Left ventricle myocardium inferior (tissue), 1 donor: ENCODE measurements around the gene EIPR1. TPM values are rescaled to one million over a fixed set of nuclear protein-coding genes. Genes with fewer than 3 reads are reported as not detected.

Experiments used
- DNase-seq: peaks from one replicate; pipeline ENCODE4 v3.0.0-alpha.2; 2020
- H3K27ac ChIP-seq: fragments of 200-600 bp; replicated peaks from 2 replicates; pipeline ENCODE4 v1.8.0; 2021
- H3K27me3 ChIP-seq: fragments of 200-600 bp; 2 replicates; pipeline ENCODE4 v1.8.0; 2021; ENCODE audit warnings: low read depth
- H3K36me3 ChIP-seq: fragments of 200-600 bp; 2 replicates; pipeline ENCODE4 v1.8.0; 2021
- H3K4me1 ChIP-seq: fragments of 200-600 bp; 2 replicates; pipeline ENCODE4 v1.8.0; 2021
- H3K4me3 ChIP-seq: fragments of 200-600 bp; 2 replicates; pipeline ENCODE4 v1.8.0; 2021; ENCODE audit warnings: mild to moderate bottlenecking, moderate library complexity
- H3K9me3 ChIP-seq: fragments of 200-600 bp; replicated peaks from 2 replicates; pipeline ENCODE4 v1.8.0; 2021
- intact Hi-C: fragments of 100-400 bp; cut with micrococcal nuclease; formaldehyde crosslinking; loops from one replicate; pipeline ENCODE4 v1.11.0; 2022
- total RNA-seq: library from RNA; stranded (reverse); fragmentation: NEBNext Ultra II Directional; extraction: Animal tissue kit (Norgen Biotek cat#: 25700); gene quantifications from one replicate; pipeline ENCODE4 v1.2.1, GENCODE V29; 2021
- TF ChIP-seq, protein P1 (sequence below): fragments of 200-600 bp; IDR thresholded peaks from 2 replicates; pipeline ENCODE4 v1.8.0; 2021; ENCODE audit warnings: antibody characterized with exemption, mild to moderate bottlenecking, borderline replicate concordance
- donor health status: DM: no; HTN: yes; CAD: no; lungs with severe emphysema.

EIPR1 gene
- total RNA-seq, 1 donor from 2014 or later: 12.2 TPM

DNA sequence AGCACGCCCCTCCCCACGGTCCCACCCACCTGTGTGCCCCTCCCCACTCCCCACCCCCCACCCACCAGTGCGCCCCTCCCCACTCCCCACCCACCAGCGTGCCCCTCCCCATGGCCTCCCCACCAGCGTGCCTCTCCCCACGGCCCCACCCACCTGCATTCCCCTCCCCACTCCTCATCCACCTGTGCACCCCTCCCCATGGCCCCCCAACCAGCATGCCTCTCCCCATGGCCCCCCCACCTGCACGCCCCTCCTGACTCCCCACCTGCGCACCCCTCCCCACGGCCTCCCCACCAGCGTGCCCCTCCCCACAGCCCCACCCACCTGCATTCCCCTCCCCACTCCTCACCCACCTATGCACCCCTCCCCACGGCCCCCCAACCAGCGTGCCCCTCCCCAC lies 190.2 kb downstream of the EIPR1 start:
- Histone ChIP-seq H3K27ac (no peak overlapping the region), H3K4me1 (no peaks in the 10 kb centered on the region), H3K4me3 (no peak overlapping the region), H3K9me3 (no peaks in the 10 kb centered on the region), H3K27me3 (no peaks in the 10 kb centered on the region), H3K36me3 (peaks cover 25% of the 10 kb centered on the region)
- no peak for DNase-seq
- intact Hi-C loops: no loop called here
- TF ChIP-seq, protein P1, sequence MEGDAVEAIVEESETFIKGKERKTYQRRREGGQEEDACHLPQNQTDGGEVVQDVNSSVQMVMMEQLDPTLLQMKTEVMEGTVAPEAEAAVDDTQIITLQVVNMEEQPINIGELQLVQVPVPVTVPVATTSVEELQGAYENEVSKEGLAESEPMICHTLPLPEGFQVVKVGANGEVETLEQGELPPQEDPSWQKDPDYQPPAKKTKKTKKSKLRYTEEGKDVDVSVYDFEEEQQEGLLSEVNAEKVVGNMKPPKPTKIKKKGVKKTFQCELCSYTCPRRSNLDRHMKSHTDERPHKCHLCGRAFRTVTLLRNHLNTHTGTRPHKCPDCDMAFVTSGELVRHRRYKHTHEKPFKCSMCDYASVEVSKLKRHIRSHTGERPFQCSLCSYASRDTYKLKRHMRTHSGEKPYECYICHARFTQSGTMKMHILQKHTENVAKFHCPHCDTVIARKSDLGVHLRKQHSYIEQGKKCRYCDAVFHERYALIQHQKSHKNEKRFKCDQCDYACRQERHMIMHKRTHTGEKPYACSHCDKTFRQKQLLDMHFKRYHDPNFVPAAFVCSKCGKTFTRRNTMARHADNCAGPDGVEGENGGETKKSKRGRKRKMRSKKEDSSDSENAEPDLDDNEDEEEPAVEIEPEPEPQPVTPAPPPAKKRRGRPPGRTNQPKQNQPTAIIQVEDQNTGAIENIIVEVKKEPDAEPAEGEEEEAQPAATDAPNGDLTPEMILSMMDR: no peak

DNA sequence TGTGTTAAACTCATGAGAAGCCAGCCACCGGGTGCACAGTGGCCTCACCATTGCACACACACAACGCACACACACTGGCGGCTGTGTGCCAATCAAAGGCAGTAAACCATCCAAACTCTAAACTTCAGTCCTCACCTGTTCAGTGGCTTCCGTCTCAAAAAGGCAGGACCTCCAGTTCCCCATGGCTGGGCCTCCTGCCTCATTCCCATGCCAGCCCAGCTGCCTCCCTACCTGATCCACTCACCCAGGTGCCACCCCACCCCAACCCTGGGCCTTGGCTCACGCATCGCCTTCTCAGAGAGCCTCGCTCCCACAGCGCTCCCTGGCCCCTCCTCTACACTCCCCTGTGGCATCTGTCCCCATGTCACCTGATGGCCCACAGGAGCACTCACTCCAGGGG lies 190.9 kb downstream of the EIPR1 start:
- TF ChIP-seq, protein P1: no peak
- no peaks in the 10 kb centered on the region for H3K9me3 ChIP-seq
- DNase-seq: no peak
- H3K36me3 ChIP-seq: peaks cover 18% of the 10 kb centered on the region
- no peaks in the 10 kb centered on the region for H3K4me1 ChIP-seq
- no peaks in the 10 kb centered on the region for H3K27me3 ChIP-seq
- H3K27ac ChIP-seq: no peak overlapping the region
- intact Hi-C loops: no loop called here
- H3K4me3 ChIP-seq: no peak overlapping the region

DNA sequence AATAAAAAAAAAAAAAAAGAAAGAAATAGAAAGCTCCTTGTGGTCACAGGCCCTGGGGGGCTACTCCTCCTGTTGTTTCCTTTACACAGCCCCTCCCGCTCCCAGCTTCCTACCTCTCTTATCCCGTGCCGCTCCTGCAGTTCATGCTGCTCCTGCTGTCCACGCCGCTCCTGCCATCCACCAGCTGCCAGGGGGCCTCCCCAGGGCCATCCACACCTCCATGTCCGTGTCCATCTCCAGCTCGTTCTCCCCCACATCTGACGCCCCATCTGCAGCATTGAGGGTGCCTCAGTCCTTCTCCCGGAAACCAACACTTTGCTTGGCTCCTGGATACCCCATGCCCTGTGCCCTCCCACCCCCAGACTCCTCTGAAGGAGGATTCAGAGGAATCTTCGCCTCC lies 191.7 kb downstream of the EIPR1 start:
- intact Hi-C loops: no loop called here
- Histone ChIP-seq H3K4me1 (no peaks in the 10 kb centered on the region), H3K27me3 (no peaks in the 10 kb centered on the region), H3K27ac (no peak overlapping the region), H3K4me3 (no peak overlapping the region), H3K36me3 (peaks cover 11% of the 10 kb centered on the region), H3K9me3 (no peaks in the 10 kb centered on the region)
- TF ChIP-seq, protein P1: no peak
- no peak for DNase-seq

DNA sequence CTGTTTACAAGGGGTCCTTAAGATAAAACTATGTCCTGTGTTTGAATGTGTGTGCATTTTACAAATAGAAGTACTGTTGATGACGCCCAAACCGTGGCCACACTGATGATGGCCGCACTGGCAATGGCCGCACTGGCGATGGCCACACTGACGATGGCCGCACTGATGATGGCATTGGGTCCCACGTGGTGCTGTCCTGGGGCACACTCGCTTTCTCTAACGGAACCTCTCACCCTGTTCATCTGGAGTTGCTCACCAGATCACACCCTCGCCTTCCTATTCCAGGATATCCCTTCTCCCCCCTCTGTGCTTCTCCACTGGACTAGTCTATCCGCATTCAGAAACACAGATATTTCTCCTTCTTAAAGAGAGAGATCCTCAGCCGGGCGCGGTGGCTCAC lies 192.4 kb downstream of the EIPR1 start:
- H3K36me3 ChIP-seq: peaks cover 11% of the 10 kb centered on the region
- intact Hi-C loops: no loop called here
- no peak for DNase-seq
- no peaks in the 10 kb centered on the region for H3K27me3 ChIP-seq
- no peak overlapping the region for H3K27ac ChIP-seq
- no peaks in the 10 kb centered on the region for H3K4me1 ChIP-seq
- no peak overlapping the region for H3K4me3 ChIP-seq
- no peaks in the 10 kb centered on the region for H3K9me3 ChIP-seq
- TF ChIP-seq, protein P1: no peak

DNA sequence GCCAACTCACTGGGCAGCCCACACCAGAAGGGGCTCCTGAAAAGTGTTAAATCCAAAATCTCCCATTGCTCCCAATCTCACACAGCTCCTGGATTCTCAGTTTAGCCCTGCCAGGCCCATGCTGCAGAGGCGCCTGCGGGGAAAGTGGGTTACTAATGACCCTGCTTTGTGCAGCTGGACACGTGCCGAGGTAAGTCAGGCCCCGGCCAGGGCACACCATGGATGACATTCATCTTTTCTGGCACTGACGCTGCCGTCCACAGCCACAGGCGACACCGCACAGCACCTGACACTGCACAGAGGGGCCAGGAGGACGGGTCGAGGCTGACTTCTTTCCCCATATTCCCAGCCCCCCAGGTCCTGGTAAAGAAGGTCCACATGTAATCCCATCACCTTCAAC lies 193.5 kb downstream of the EIPR1 start:
- Histone ChIP-seq H3K4me1 (no peaks in the 10 kb centered on the region), H3K27ac (no peak overlapping the region), H3K9me3 (no peaks in the 10 kb centered on the region), H3K4me3 (no peak overlapping the region), H3K36me3 (peaks cover 8% of the 10 kb centered on the region), H3K27me3 (no peaks in the 10 kb centered on the region)
- intact Hi-C loops: no loop called here
- no peak for DNase-seq
- TF ChIP-seq, protein P1: no peak

DNA sequence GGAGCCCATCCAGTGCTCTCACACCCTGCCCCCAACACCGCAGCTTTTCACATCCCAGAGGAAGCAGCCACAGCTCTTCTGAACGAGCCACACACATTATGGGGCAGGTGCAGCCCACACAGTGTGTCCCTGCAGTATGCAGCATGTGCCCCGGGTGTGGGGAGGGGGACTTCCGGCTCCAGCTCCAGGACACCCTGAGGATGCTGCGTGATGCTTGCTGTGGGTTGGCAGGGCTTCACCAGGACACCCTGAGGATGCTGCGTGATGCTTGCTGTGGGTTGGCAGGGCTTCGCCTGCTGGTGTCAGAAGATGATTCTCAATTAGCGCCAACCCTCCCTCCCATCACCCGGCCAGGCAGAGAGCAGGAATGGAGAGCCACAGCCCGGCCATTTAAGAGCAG lies 193.9 kb downstream of the EIPR1 start:
- no peaks in the 10 kb centered on the region for H3K9me3 ChIP-seq
- no peak overlapping the region for H3K27ac ChIP-seq
- H3K4me3 ChIP-seq: no peak overlapping the region
- no peaks in the 10 kb centered on the region for H3K4me1 ChIP-seq
- H3K27me3 ChIP-seq: no peaks in the 10 kb centered on the region
- intact Hi-C loops: no loop called here
- TF ChIP-seq, protein P1: no peak
- peaks cover 4% of the 10 kb centered on the region for H3K36me3 ChIP-seq
- DNase-seq: no peak
